ENCODE results near the gene CLIC3. TPM values are rescaled to one million over a fixed set of nuclear protein-coding genes. Genes with fewer than 3 reads are reported as not detected.

Gene CLIC3
- total RNA-seq, 2 donors from 2014 or later: 1.4 to 8.7 TPM

- no peak for DNase-seq (ENCODE audit: low spot score)
- peaks cover 0 to 7% of the 10 kb centered on the region in 2 donors for H3K4me1 ChIP-seq (ENCODE audit: control insufficient read depth in 1 of 2, low read depth in 2 of 2)
- no peak for TF ChIP-seq CTCF (IDR thresholded peaks at IDR 0.05)
- H3K36me3 ChIP-seq: no peaks in the 10 kb centered on the region
- no peak overlapping the region for H3K27ac ChIP-seq
- no peak for ATAC-seq (ENCODE audit: insufficient number of reproducible peaks, low FRiP score, low read depth)
- no peaks in the 10 kb centered on the region for H3K27me3 ChIP-seq (replicated peaks; ENCODE audit: insufficient read depth)
- H3K9me3 ChIP-seq: no peaks in the 10 kb centered on the region
- H3K4me3 ChIP-seq: no peak overlapping the region
Measured at GRCh38 chr9:136969774-136970173, 26.6 kb downstream of the CLIC3 start.

GRCh38 chr9:136969150-136969549 is 27.2 kb downstream of the CLIC3 start:
- Histone ChIP-seq H3K4me3 (no peak overlapping the region), H3K9me3 (no peaks in the 10 kb centered on the region), H3K36me3 (no peaks in the 10 kb centered on the region), H3K27ac (no peak overlapping the region), H3K27me3 (replicated peaks; ENCODE audit: insufficient read depth) (no peaks in the 10 kb centered on the region), H3K4me1 (ENCODE audit: control insufficient read depth in 1 of 2, low read depth in 2 of 2) (peaks cover 0 to 7% of the 10 kb centered on the region in 2 donors)
- ATAC-seq (ENCODE audit: insufficient number of reproducible peaks, low FRiP score, low read depth): no peak
- no peak for TF ChIP-seq CTCF (IDR thresholded peaks at IDR 0.05)
- no peak for DNase-seq (ENCODE audit: low spot score)

GRCh38 chr9:136968333-136969127 is 27.8 kb downstream of the CLIC3 start:
- Histone ChIP-seq H3K4me1 (ENCODE audit: control insufficient read depth in 1 of 2, low read depth in 2 of 2) (peaks cover 0 to 7% of the 10 kb centered on the region in 2 donors), H3K9me3 (no peaks in the 10 kb centered on the region), H3K4me3 (no peak overlapping the region), H3K27ac (no peak overlapping the region), H3K36me3 (no peaks in the 10 kb centered on the region), H3K27me3 (replicated peaks; ENCODE audit: insufficient read depth) (no peaks in the 10 kb centered on the region)
- no peak for DNase-seq (ENCODE audit: low spot score)
- no peak for TF ChIP-seq CTCF (IDR thresholded peaks at IDR 0.05)
- ATAC-seq (ENCODE audit: insufficient number of reproducible peaks, low FRiP score, low read depth): no peak

- Histone ChIP-seq H3K9me3 (no peaks in the 10 kb centered on the region), H3K4me1 (ENCODE audit: control insufficient read depth in 1 of 2, low read depth in 2 of 2) (peaks cover 5 to 21% of the 10 kb centered on the region in 2 donors), H3K4me3 (peak overlapping the region; percentile 2), H3K27ac (no peak overlapping the region), H3K27me3 (replicated peaks; ENCODE audit: insufficient read depth) (no peaks in the 10 kb centered on the region), H3K36me3 (no peaks in the 10 kb centered on the region)
- DNase-seq (ENCODE audit: low spot score) (no peak), ATAC-seq (ENCODE audit: insufficient number of reproducible peaks, low FRiP score, low read depth) (no peak)
- no peak for TF ChIP-seq CTCF (IDR thresholded peaks at IDR 0.05)
Measured at GRCh38 chr9:136965771-136966484, 30.4 kb downstream of the CLIC3 start.

GRCh38 chr9:136964833-136965422 is 31.4 kb downstream of the CLIC3 start:
- no peak overlapping the region for H3K4me3 ChIP-seq
- ATAC-seq (ENCODE audit: insufficient number of reproducible peaks, low FRiP score, low read depth) (no peak), DNase-seq (ENCODE audit: low spot score) (no peak)
- no peaks in the 10 kb centered on the region for H3K27me3 ChIP-seq (replicated peaks; ENCODE audit: insufficient read depth)
- no peaks in the 10 kb centered on the region for H3K9me3 ChIP-seq
- no peak overlapping the region for H3K27ac ChIP-seq
- H3K4me1 ChIP-seq (ENCODE audit: control insufficient read depth in 1 of 2, low read depth in 2 of 2): peaks cover 6 to 23% of the 10 kb centered on the region in 2 donors
- no peaks in the 10 kb centered on the region for H3K36me3 ChIP-seq
- TF ChIP-seq CTCF (IDR thresholded peaks at IDR 0.05): no peak
